Subcutaneous adipose tissue (tissue), 4 donors: ENCODE results near the gene RSBN1L. TPM values are rescaled to one million over a fixed set of nuclear protein-coding genes. Genes with fewer than 3 reads are reported as not detected.

Experiments used
- total RNA-seq, 4 donors: library from RNA; depleted of rRNA; stranded (reverse); fragments of >200 nt; gene quantifications; one replicate each; pipeline ENCODE4 v1.1.0, GENCODE V29; 2016
- TF ChIP-seq, protein P1 (sequence below): fragments of 450-650 bp; IDR thresholded peaks from one replicate; pipeline ENCODE4 v1.5.1; 2016; ENCODE audit warnings: low read depth, mild to moderate bottlenecking, control low read depth, antibody characterized with exemption, moderate library complexity

RSBN1L gene
- total RNA-seq: 10 to 100 TPM; 16.0 to 20.6 (median 18.5) TPM

DNA sequence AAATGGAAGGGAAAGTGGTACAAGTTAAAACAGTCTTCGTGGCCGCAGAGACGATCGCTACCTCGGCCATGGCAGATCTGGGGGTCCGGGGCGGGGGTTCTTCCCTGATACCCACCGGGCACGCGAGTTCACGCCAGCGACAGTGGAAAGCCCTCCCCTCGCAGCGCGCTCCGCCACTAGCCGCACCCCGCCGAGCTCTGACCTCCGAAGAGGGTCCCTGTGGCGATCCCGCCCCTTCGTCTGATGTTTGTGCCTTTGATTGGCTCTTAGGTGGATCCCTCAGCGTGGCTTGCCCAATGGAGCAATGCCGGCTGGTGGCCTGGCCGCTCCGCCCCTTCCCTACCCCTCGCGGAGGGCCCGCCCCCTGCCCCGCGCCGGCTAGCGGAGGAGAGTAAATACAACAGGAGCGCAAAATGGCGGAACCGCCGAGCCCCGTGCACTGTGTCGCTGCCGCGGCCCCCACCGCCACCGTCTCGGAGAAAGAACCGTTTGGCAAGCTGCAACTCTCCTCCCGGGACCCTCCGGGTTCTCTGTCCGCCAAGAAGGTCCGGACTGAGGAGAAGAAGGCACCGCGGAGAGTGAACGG is at the start of gene RSBN1L:
Gene RSBN1L, plus strand, starts transcription at position 403 of the 586 bp plus-strand sequence. Its CDS starts 11 bp downstream, at position 414.
- TF ChIP-seq, protein P1, sequence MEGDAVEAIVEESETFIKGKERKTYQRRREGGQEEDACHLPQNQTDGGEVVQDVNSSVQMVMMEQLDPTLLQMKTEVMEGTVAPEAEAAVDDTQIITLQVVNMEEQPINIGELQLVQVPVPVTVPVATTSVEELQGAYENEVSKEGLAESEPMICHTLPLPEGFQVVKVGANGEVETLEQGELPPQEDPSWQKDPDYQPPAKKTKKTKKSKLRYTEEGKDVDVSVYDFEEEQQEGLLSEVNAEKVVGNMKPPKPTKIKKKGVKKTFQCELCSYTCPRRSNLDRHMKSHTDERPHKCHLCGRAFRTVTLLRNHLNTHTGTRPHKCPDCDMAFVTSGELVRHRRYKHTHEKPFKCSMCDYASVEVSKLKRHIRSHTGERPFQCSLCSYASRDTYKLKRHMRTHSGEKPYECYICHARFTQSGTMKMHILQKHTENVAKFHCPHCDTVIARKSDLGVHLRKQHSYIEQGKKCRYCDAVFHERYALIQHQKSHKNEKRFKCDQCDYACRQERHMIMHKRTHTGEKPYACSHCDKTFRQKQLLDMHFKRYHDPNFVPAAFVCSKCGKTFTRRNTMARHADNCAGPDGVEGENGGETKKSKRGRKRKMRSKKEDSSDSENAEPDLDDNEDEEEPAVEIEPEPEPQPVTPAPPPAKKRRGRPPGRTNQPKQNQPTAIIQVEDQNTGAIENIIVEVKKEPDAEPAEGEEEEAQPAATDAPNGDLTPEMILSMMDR: no peak

DNA sequence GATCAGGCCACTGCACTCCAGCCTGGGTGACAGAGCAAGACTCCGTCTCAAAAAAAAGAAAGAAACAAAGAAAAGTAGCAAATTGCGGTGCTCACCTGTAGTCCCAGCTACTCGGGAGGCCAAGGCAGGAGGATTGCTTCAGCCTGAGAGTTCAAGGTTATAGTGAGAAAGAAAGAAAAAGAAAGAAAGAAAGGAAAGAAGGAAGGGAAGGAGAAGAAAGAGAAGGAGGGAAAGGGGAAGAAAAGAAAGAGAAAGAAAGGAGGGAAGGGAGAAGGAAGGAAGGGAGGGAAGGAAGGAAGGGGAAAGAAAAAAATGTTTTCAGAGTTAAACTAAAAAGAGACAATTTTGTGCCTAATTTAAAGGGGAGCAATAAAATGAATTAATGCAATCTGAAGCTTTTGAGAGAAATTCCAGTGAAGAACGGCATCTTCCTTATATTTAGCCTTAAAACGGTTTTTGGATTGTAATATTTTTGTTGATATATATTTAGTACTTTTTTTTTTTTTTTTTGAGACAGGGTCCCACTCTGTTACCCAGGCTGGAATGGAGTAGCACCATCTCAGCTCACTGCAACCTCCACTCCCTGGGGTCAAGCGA is 47.4 kb upstream of the RSBN1L start:
- TF ChIP-seq, protein P1: no peak

DNA sequence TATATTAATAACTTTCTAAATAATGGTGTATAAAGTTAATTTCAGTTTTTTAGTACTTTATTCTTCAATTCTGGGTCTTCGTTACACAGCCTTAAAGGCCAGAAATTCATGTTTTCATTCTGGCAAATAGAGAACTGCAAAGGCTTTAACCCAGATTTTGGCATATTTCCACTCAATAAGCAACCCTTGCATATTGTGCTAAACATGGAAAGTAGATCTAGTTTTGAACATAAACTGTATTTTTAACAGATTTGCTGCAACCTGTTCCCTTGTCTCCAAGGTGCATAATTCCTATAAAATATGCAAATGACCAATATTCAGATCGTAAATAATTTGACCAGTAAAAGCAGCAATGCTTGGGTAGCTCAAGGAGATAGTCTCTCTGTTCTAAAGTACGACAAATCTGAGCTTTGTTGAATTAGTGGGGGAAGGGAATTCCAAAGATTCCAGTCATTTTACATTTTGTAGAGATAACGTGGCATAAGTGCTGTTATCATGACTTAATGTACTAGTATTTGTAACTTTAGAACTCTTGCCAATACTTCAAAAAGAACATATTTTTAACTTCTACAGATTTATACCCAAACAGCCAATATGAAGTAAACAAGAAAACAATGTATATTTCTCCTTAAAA is 46.4 kb upstream of the RSBN1L start:
- TF ChIP-seq, protein P1: no peak

GRCh38 chr7:77651575-77652162 is 44.6 kb upstream of the RSBN1L start:
- TF ChIP-seq, protein P1: no peak

DNA sequence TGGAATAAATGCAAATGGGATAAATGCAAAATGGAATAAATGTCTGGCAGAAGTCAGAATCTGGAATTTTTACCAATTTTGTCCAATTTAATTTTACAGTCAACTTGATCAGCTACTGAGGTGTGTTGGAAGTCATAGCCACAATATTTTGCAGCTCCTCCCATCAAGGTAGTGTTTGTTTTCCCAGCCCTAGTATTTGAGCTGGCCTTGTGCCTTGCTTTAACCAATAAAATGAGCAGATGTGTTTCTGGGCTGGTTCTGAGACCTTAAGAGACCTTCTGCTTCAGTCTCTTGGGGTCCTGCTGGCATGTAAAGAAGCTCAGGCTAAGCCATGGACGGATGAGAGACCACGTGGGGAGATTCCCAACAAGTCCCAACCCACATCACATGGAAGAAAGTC is 42.7 kb upstream of the RSBN1L start:
- TF ChIP-seq, protein P1: no peak

- TF ChIP-seq, protein P1: no peak
Observed at GRCh38 chr7:77655356-77655755, 40.9 kb upstream of the RSBN1L start.

DNA sequence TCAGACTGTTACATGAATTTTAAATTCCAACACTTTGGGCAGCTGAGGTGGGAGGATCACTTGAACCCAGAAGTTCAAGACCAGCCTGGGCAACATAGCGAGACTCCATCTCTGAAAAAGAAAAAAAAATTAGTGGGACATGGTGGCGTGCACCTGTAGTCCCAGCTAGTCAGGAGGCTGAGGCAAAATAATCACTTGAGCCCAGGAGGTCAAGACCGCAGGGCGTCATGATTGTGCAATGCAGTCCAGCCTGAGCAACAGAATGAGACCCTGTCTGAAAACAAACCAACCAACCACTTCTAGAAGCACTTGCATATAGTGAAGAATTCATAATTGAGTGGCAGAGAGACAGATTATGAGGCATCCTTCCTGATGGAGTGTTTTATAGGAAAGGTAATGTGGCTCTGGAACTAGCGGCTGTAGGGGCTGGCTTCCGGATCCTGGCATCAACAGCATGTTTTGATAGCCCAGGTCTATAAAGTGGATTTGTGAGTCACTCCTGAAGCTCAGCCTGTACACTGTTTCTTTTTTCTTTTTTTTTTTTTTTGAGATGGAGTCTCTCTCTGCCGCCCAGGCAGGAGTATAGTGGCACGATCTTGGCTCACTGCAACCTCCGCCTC is 40.3 kb upstream of the RSBN1L start:
- TF ChIP-seq, protein P1: no peak
